Natural killer cell (primary cell): ENCODE data around the gene CDC45. TPM values are rescaled to one million over a fixed set of nuclear protein-coding genes. Genes with fewer than 3 reads are reported as not detected.
"Not testable (repeated sequence)": the region's sequence is repeated elsewhere in the genome, so short reads cannot be mapped to it uniquely, and the experiment has no call there.

Source experiments
- ATAC-seq, 3 donors: fragments of 150-1000 bp in 2 of 3; fragments of 200-7000 bp in 1 of 3; cut with Tn5 transposase; 1 replicate in 1 of 3; 2 replicates in 2 of 3; pipeline ENCODE4 v1.10.0; 2021; ENCODE audit warnings: mild to moderate bottlenecking in 2 of 3, moderate library complexity in 2 of 3
- DNase-seq, 2 donors: peaks; one replicate each; pipeline versions ENCODE4 v3.0.0 to v3.0.0-alpha.2; 2013 to 2021; ENCODE audit warnings: mixed read lengths in 1 of 2
- H3K27ac ChIP-seq: one replicate; pipeline ENCODE4 v1.5.1; 2013; ENCODE audit warnings: mild to moderate bottlenecking, low read length
- H3K27me3 ChIP-seq: one replicate; pipeline ENCODE4 v1.6.1; 2013; ENCODE audit warnings: low read length; ENCODE audit not compliant: control insufficient read depth, insufficient read depth
- H3K36me3 ChIP-seq: one replicate; pipeline ENCODE4 v1.6.1; 2013; ENCODE audit warnings: low read length; ENCODE audit not compliant: control insufficient read depth, insufficient read depth
- H3K4me1 ChIP-seq: one replicate; pipeline ENCODE4 v1.6.1; 2013; ENCODE audit warnings: low read length; ENCODE audit not compliant: control insufficient read depth, insufficient read depth
- H3K4me3 ChIP-seq: one replicate; pipeline ENCODE4 v1.5.1; 2013; ENCODE audit warnings: low read length
- H3K9me3 ChIP-seq: one replicate; pipeline ENCODE4 v1.6.1; 2013; ENCODE audit warnings: low read length; ENCODE audit not compliant: control insufficient read depth, insufficient read depth
- H3K27ac Mint-ChIP-seq, 2 donors: one replicate each; pipeline ENCODE4 v1.8.0; 2022; ENCODE audit warnings: mild to moderate bottlenecking in 2 of 2, mixed read lengths in 2 of 2, moderate library complexity in 1 of 2
- H3K27me3 Mint-ChIP-seq, 2 donors: one replicate each; pipeline ENCODE4 v1.8.0; 2022; ENCODE audit warnings: low read depth in 2 of 2, mixed read lengths in 2 of 2
- H3K36me3 Mint-ChIP-seq: one replicate; pipeline ENCODE4 v1.8.0; 2022; ENCODE audit warnings: mixed read lengths
- H3K4me1 Mint-ChIP-seq, 2 donors: one replicate each; pipeline ENCODE4 v1.8.0; 2022; ENCODE audit warnings: mixed read lengths in 2 of 2
- H3K4me3 Mint-ChIP-seq: one replicate; pipeline ENCODE4 v1.8.0; 2022; ENCODE audit warnings: mild to moderate bottlenecking, moderate library complexity, mixed read lengths
- H3K9me3 Mint-ChIP-seq, 2 donors: one replicate each; pipeline ENCODE4 v1.8.0; 2022; ENCODE audit warnings: mixed read lengths in 2 of 2
- WGBS: methylation state at CpG from one replicate; pipeline ENCODE4 v1.1.7; 2013; ENCODE audit warnings: missing lambda C conversion rate; ENCODE audit not compliant: insufficient coverage; 5-methylcytosine and 5-hydroxymethylcytosine counted together
- intact Hi-C: fragments of 100-400 bp; cut with micrococcal nuclease; formaldehyde crosslinking; loops from one replicate; pipeline ENCODE4 v1.14.2; 2022
- total RNA-seq, 4 donors: library from RNA; stranded (reverse); fragments of 120-200 nt in 1 of 4; gene quantifications; one replicate each; pipeline versions ENCODE4 v1.2.3 to v1.2.4, GENCODE V29; 2013 to 2022
- TF ChIP-seq, protein P1 (sequence below): fragments of 200-600 bp; IDR thresholded peaks from one replicate; pipeline ENCODE4 v1.8.0; 2022; ENCODE audit warnings: antibody characterized with exemption

The CDC45 gene
- total RNA-seq, 3 donors from 2014 or later (not counting 1 experiment from before 2014, with no cell fraction given), result 1.6 to 4.8 (median 3.3) TPM

DNA sequence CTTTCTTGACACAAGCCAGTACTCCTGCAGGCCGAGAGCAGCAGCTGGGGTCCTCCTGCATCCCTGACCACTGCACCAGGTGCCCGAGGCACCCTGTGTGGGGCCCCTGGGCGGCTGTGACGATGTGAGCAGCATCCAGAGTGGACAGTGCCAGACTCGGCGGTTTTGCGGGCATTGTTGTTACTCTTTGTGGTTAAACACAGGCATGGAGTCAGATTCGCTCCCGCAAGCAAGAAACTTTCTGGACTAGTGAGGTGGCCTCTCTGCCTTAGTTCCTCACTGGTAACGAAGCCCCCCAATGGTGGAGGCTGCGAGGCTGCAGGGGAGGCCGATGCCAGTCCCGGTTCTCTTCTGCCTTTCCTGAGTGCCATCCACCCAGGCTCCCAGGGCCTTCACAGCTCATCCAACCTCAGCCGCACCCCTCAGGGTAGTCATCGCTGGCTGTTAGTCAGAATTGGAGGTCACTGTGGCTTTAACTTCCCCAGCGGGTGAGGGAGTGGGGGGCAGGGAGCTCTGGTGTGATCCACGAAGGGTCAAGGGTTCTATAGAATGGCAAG is 48.2 kb downstream of the CDC45 start:
- Histone ChIP-seq H3K27ac (no peak overlapping the region), H3K4me3 (no peak overlapping the region), H3K27me3 (peaks cover 11% of the 10 kb centered on the region), H3K36me3 (no peaks in the 10 kb centered on the region), H3K4me1 (peaks cover 5% of the 10 kb centered on the region), H3K9me3 (no peaks in the 10 kb centered on the region)
- DNase-seq (no peak), ATAC-seq (no peak)
- Mint-ChIP-seq H3K4me3 (no peak overlapping the region), H3K27me3 (peaks cover 0 to 16% of the 10 kb centered on the region in 2 donors), H3K27ac (no peak overlapping the region), H3K9me3 (no peaks in the 10 kb centered on the region), H3K36me3 (no peaks in the 10 kb centered on the region), H3K4me1 (peaks cover 0 to 9% of the 10 kb centered on the region in 2 donors)
- TF ChIP-seq, protein P1, sequence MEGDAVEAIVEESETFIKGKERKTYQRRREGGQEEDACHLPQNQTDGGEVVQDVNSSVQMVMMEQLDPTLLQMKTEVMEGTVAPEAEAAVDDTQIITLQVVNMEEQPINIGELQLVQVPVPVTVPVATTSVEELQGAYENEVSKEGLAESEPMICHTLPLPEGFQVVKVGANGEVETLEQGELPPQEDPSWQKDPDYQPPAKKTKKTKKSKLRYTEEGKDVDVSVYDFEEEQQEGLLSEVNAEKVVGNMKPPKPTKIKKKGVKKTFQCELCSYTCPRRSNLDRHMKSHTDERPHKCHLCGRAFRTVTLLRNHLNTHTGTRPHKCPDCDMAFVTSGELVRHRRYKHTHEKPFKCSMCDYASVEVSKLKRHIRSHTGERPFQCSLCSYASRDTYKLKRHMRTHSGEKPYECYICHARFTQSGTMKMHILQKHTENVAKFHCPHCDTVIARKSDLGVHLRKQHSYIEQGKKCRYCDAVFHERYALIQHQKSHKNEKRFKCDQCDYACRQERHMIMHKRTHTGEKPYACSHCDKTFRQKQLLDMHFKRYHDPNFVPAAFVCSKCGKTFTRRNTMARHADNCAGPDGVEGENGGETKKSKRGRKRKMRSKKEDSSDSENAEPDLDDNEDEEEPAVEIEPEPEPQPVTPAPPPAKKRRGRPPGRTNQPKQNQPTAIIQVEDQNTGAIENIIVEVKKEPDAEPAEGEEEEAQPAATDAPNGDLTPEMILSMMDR, result no peak
- WGBS, result 86% methylated on average over 17 of the region's 17 CpGs
- intact Hi-C loops, result no loop called here

DNA sequence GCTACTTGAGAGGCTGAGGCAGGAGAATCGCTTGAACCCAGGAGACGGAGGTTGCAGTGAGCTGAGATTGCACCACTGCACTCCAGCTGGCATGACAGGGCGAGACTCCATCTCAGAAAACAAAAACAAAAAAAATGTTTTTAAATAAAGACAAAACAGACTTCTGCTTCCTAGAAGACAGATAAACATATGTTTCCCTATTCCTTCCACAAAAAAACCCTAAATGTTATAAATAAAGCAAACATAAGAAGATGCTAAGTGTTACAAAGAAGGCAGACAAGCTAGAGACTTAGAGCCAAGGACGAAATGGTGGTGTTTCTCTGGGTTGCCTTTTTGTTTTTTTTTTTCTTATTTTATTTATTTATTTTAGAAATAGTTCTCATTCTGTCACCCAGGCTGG is 50.1 kb downstream of the CDC45 start:
- Mint-ChIP-seq H3K27me3 (peaks cover 0 to 14% of the 10 kb centered on the region in 2 donors), H3K36me3 (no peaks in the 10 kb centered on the region), H3K4me1 (peaks cover 0 to 6% of the 10 kb centered on the region in 2 donors), H3K9me3 (no peaks in the 10 kb centered on the region), H3K27ac (no peak overlapping the region), H3K4me3 (no peak overlapping the region)
- H3K9me3 ChIP-seq, result no peaks in the 10 kb centered on the region
- H3K27ac ChIP-seq, result no peak overlapping the region
- DNase-seq, result no peak
- intact Hi-C loops, result no loop called here
- ATAC-seq, result no peak
- 86% methylated on average over 3 of the region's 4 CpGs for whole genome bisulfite sequencing
- TF ChIP-seq, protein P1, result no peak
- H3K27me3 ChIP-seq, result peaks cover 6% of the 10 kb centered on the region
- H3K4me3 ChIP-seq, result no peak overlapping the region
- no peaks in the 10 kb centered on the region for H3K36me3 ChIP-seq
- peaks cover 2% of the 10 kb centered on the region for H3K4me1 ChIP-seq

DNA sequence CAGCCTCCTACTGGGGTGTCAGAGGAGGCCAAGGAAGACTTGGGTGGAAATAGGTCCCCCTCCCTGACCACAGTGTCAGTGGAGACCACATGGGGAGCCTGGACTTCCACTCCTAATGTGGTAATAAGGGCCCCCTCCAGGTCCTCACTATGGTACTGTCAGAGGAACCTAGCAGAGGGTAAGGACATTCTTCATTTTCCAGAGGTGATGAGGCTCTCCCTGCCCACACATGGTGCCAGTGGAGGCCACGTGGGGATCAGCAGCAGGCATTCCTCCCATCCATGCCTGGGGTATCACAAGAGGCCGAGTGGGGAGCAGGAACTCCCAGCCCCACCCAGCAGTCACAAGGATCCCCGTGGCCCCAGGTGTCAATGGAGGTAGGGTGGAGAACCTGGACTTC is 51.0 kb downstream of the CDC45 start:
- H3K27ac Mint-ChIP-seq, result no peak overlapping the region
- H3K4me1 Mint-ChIP-seq, result peaks cover 0 to 3% of the 10 kb centered on the region in 2 donors
- intact Hi-C loops, result no loop called here

DNA sequence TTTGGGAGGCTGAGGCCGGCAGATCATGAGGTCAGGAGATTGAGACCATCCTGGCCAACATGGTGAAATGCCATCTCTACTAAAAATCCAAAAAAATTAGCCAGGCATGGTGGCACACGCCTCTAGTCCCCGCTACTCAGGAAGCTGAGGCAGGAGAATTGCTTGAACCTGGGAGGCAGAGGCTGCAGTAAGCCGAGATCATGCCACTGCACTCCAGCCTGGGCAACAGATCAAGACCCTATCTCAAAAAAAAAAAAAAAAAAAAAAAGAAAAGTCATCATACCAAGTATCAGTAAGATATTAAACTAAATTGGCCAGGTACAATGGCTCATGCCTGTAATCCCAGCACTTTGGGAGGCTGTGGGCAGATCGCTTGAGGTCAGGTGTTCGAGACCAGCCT is 51.6 kb downstream of the CDC45 start:
- H3K36me3 Mint-ChIP-seq, H3K27me3 ChIP-seq, H3K27ac ChIP-seq, intact Hi-C loops, DNase-seq, ATAC-seq, H3K4me3 ChIP-seq, H3K9me3 ChIP-seq, H3K27me3 Mint-ChIP-seq, H3K9me3 Mint-ChIP-seq, H3K4me1 Mint-ChIP-seq, H3K4me1 ChIP-seq, H3K36me3 ChIP-seq, H3K27ac Mint-ChIP-seq, H3K4me3 Mint-ChIP-seq: not testable (repeated sequence)
- WGBS, result 96% methylated on average over 6 of the region's 6 CpGs

More for the DNA sequence above, 51.0 kb downstream of the CDC45 start:
- Histone ChIP-seq H3K36me3 (no peaks in the 10 kb centered on the region), H3K27ac (no peak overlapping the region), H3K9me3 (no peaks in the 10 kb centered on the region), H3K4me1 (no peaks in the 10 kb centered on the region), H3K4me3 (no peak overlapping the region), H3K27me3 (no peaks in the 10 kb centered on the region)
- Mint-ChIP-seq H3K9me3 (no peaks in the 10 kb centered on the region), H3K36me3 (no peaks in the 10 kb centered on the region), H3K27me3 (peaks cover 0 to 9% of the 10 kb centered on the region in 2 donors), H3K4me3 (no peak overlapping the region)
- ATAC-seq (no peak), DNase-seq (no peak)
- TF ChIP-seq, protein P1, result no peak
- WGBS, result 89% methylated on average over 3 of the region's 3 CpGs
